GM12874 (cell line): ENCODE data around the gene SMNDC1.

ENCODE experiments used
- TF ChIP-seq, protein P1 (sequence below): IDR thresholded peaks from 2 replicates; pipeline ENCODE4 v1.5.1; 2011; ENCODE audit warnings: low read depth, mild to moderate bottlenecking, control low read depth, low read length, moderate library complexity; ENCODE audit not compliant: insufficient read depth

Gene SMNDC1

DNA sequence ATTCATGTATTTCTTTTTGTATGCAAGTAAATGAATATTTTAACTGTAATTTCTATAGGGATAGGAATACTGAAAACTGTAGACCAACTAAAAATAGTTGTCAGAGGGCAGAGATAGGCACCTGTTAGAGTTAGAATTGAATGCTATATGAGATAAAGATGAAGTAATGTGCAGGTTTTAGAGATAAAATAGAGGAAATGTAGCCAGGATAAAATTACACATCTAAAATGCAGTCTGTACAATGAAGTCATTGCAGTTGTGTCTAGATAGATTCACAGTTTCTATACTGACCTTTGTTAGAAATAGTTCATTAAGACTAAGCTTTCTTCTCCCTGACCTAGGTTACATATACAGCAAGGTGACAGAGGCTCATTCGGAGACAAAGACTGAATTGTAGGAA is 46.2 kb downstream of the SMNDC1 start:
- TF ChIP-seq, protein P1, sequence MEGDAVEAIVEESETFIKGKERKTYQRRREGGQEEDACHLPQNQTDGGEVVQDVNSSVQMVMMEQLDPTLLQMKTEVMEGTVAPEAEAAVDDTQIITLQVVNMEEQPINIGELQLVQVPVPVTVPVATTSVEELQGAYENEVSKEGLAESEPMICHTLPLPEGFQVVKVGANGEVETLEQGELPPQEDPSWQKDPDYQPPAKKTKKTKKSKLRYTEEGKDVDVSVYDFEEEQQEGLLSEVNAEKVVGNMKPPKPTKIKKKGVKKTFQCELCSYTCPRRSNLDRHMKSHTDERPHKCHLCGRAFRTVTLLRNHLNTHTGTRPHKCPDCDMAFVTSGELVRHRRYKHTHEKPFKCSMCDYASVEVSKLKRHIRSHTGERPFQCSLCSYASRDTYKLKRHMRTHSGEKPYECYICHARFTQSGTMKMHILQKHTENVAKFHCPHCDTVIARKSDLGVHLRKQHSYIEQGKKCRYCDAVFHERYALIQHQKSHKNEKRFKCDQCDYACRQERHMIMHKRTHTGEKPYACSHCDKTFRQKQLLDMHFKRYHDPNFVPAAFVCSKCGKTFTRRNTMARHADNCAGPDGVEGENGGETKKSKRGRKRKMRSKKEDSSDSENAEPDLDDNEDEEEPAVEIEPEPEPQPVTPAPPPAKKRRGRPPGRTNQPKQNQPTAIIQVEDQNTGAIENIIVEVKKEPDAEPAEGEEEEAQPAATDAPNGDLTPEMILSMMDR = no peak

DNA sequence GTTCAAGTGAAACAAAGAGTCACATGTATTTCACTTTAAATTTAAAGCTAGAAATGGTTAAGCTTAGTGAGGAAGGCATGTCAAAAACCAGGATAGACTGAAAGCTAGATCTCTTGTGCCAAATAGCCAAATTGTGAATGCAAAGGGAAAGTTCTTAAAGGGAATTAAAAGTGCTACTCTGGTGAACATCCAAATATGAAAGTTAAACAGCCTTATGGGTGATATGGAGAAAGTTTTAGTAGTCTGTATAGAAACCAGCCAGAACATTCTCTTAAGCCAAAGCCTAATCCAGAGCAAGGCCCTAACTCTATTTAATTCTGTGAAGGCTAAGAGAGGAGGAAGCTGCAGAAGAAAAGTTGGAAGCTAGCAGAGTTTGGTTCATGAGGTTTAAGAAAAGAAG is 50.3 kb downstream of the SMNDC1 start:
- TF ChIP-seq, protein P1 = no peak

DNA sequence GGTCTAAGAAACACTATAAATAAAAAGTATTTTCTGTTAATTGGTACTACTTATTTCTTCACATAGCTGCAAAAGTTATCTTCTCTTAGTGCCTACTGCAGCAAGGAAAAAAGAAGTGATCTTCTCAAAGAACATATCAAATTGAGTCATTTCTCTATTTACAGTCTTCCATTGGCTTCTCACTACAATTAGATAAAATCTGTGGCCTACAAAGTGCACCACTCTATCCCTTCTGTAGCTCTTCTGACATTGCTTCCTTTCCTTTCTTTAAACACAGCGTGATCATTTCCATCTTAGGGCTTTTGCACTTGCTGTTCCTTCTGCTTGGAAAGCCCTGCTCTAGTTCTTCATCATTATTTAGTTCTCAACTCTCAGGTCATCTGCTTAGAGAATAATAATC is 52.6 kb downstream of the SMNDC1 start:
- TF ChIP-seq, protein P1 = no peak

DNA sequence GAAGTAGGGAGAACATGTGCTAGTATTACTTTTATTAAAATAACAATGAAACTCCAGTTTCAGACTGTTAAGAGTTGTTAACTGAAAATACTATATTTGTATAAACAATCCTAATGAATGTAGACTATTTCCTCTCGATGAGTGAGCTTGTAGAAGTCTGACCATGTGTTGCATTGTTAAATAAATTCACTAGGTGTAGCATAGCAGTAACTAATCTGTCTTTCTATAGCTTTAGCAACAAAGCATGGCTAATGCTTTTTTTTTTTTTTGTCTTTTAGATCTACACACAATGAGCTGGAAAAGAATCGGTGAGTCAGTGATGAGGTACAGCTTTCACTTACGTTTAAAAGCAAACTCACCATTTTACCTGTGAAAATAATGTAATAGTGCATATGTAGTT is 60.2 kb downstream of the SMNDC1 start:
- TF ChIP-seq, protein P1 = no peak

DNA sequence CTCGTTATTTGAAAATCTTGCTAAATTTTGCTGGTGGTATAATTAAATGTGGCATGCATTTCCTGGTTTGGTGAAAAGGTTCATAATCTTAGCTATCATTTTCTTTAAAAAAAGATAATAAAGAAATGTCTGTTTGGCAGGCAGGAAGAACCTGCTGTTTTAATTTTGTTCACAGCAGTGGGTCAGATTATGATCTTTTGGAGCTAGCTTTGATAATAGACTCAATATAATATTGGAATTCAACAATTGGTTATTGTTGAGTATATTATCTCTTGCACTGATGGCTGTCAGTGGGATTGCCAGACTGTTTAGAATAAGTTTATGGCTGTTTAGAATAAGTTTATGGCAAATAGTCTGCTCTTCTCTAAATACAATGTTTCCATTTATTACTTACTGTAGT is 62.2 kb downstream of the SMNDC1 start:
- TF ChIP-seq, protein P1 = no peak

DNA sequence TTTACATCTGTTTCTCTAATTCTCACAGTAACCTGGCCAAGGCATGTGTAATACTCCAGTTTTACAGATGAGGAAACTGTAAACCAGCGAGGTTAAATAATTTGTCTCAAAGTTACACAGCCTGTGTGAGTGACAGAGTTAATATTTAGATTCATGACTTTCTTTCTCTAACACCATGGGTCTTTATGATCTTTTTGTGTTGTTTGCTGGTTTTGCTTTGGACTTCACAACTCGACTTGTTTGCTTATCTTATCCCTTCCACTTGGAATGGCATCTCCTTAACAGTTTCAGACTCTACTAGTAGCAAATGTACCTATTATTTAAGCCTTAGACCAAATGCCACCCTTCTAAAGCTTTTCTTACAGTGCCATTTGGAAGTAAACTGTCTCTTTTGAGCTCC is 62.9 kb downstream of the SMNDC1 start:
- TF ChIP-seq, protein P1 = no peak

DNA sequence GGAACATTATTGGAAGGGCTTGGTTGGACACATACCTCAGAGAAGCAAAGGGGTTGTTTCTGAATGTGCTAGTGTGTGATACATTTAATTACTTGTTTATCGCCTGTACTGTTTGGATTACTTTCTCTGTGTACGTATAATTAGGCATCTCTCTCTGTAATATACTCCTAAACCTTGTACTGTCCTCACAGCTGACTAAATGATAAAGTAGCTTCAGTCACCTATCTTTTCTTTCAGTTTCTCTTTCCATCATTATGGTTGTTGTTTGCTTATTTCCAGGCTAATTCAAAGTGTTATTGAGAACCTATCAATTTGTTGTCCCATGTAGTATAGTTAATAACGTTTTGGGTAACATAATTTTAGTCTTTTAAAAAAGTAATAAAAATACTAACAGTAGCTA is 63.3 kb downstream of the SMNDC1 start:
- TF ChIP-seq, protein P1 = no peak
